ENCODE results near the gene TBX5. TPM values are rescaled to one million over a fixed set of nuclear protein-coding genes. Genes with fewer than 3 reads are reported as not detected.
A peak's percentile ranks its signal among the peaks of the same experiment; 100 is the strongest.
"Not testable (repeated sequence)": the region's sequence is repeated elsewhere in the genome, so short reads cannot be mapped to it uniquely, and the experiment has no call there.

TBX5 gene
- total RNA-seq, 1 donor from 2014 or later = 73.5 TPM

- peak; percentile 20 for ATAC-seq
- intact Hi-C loops (cut with micrococcal nuclease) = no loop called here
- DNase-seq = no peak
Measured at GRCh38 chr12:114396153-114396868, 9.6 kb downstream of the TBX5 start.

DNA sequence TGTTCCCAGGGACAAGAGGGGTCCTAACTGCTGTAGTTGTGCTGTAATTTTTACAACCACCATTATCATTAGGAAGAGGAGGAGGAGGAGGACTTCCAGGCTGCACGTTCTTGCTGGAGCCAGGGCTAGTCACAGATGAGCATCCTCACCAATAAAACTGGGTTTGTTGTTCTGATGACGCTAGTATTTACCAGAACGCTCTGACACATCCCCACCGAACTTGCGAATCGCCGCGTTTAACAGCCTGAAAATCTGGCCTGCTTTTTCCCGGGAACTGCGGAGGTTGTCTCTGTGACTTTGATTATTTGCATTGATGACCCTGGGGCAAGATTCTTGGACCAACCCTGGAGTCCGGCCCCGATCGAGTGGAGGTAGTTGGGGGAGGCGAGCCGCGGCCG, 10.2 kb downstream of the TBX5 start:
- intact Hi-C loops (cut with micrococcal nuclease) = no loop called here
- DNase-seq (no peak), ATAC-seq (no peak)

GRCh38 chr12:114395233-114395632, 10.7 kb downstream of the TBX5 start:
- DNase-seq = no peak
- intact Hi-C loops (cut with micrococcal nuclease) = no loop called here
- no peak for ATAC-seq

DNA sequence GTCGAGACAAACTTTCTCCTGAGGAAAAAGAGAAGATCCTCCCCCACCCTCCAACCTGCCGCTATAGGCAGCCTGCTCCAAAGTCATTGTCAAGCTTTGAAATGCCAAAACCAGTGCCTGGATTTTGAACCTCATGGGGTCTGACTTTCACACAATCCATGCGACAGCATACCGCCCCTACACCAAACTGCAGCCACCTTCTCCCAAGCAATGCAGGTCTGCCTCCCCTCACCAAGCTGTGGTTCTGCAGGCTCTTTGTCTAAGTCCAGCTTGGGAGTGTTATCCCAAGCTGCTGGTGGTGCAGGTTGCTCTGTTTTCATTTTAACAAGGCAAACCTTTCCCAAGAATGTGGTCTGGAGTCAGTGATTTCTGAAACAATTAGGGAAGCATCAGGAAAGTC, 12.4 kb downstream of the TBX5 start:
- DNase-seq (no peak), ATAC-seq (no peak)
- intact Hi-C loops (cut with micrococcal nuclease) = no loop called here

DNA sequence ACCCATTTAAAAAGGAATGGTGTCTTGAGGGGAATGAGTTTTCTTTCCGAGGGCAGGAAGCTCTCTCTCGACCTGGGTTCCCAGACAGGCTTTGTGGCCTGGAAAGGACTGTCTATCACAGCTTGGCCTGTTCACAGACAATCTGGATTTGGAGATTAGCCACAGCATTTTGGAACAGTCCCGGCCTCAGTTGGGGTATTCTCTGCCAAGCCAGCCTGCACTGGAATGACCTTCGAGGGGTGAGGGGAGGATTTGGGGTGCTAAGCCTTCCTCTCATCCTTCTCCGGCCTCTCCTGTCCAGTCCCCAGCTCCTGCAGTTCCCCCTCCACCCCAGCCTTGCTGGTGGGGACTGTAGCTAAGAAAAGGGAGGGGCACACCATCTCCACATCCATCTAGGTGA, 13.0 kb downstream of the TBX5 start:
- ATAC-seq = peak; percentile 89
- intact Hi-C loops (cut with micrococcal nuclease) = no loop called here
- peak; percentile 44 for DNase-seq

DNA sequence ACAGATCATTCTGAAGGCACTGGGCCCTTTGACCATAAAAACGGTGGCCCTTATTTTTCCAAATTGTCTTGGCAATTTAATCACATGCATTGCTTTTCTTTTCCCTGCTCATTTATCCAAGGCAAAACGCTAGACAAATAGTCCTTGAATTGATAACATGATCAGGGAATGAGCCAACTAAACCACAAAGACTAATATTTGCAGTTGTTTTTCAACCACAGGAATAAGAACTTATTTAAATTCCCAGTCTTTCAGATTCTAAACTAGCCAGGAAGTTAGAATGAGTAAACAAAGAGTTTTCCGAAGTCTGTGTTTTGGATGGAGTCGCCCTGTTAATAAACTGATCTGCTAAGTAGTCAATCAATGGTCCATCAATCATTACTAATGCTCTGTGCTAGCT, 14.9 kb downstream of the TBX5 start:
- ATAC-seq (no peak), DNase-seq (no peak)
- intact Hi-C loops (cut with micrococcal nuclease) = no loop called here

DNA sequence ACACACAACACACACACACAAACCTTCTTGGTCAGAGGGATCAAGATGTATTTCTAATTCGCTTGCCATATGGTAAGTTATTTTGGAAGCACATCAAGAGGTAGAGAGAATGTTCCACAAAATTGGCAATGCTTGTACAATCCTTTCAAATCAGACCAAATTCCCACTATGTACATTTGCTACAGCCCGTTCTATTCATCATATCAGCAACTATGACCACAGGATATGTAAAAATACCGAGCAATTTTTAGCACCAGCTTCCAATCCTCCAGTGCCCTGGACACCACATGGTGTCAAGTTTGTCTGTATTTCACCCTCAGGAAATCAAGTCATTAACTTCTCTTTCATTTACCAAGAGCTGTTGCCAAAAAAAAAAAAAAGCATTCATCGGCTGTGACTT, 21.2 kb downstream of the TBX5 start:
- intact Hi-C loops (cut with micrococcal nuclease) = no loop called here
- ATAC-seq = peak; percentile 64
- DNase-seq = no peak

DNA sequence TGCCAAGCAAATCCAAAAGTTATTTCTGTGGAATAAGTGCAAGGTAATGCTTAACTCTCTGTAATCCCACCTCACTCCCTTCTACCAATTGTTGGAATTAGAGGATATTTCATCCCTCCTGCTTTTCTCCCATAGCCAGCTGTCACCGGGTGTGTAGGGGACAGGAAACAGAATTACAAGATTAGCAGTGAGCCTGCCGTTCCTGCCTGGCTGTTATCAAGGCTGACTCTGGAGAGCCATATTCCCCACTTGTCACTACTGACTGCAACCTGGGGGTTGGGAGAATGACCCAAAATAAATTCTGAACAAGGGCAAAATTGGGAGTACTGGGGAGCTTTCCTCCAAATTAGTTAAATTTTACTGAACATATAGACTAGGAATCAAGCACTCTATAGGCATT, 24.8 kb downstream of the TBX5 start:
- ATAC-seq (peak; percentile 90), DNase-seq (no peak)
- intact Hi-C loops (cut with micrococcal nuclease) = no loop called here

DNA sequence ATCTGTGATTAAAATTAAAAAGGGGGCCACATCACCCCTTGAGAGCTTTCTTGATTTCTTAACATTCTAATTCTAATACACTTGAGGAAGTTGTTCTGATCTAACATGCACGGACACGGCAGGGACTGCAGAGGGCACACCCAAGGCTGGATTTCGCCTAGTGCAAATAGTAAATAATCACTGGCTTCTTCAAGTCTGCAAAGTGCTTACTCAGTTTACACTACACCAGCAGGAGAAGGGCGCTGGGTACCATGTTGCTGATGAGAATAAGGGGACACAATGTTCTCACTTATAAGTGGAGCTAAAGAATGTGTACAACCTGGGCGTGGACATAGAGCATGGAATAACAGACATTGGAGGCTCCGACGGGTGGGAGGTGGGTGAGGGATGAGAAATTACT, 34.2 kb downstream of the TBX5 start:
- intact Hi-C loops (cut with micrococcal nuclease) = no loop called here
- ATAC-seq = peak; percentile 18
- DNase-seq = no peak

GRCh38 chr12:114371250-114371649, 34.7 kb downstream of the TBX5 start:
- no peak for DNase-seq
- intact Hi-C loops (cut with micrococcal nuclease) = no loop called here
- ATAC-seq = no peak

DNA sequence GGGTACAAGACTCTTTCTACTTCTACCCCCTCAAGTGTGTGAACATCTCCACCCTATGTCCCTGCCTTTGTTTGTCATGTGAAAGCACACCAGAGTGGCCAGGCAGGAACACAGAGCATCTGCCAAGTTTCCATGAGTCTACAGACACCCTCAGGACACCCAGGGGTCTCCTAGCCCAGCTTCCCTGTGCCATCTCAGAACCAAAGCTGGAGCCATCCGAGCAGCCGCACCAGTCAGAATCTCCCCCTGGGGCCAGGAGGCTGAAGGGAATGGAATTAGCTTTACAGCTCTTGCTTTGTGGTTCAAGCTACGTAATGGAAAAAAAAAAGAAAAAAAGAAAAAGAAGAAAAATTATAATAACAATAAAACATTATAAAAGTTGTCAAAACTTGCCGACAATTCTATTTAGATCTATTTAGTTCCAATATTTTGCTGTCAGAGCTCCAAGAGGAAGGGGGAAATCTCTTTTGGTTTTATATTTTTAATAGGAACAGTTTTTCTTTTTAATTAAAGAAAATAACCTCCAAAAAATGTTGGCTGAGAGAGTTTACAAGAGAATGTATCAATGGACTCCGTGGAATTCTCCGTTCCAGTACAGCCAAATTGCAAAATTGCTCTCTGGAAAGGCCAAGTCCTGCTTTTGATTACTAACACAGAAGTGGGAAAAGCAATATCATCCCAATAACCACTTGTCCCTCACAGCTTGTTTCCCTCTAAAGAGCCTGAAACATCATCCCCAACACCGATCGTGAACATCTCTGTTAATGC, 37.1 kb downstream of the TBX5 start:
- DNase-seq = peak; percentile 41
- intact Hi-C loops (cut with micrococcal nuclease) = no loop called here
- ATAC-seq = peak; percentile 73

DNA sequence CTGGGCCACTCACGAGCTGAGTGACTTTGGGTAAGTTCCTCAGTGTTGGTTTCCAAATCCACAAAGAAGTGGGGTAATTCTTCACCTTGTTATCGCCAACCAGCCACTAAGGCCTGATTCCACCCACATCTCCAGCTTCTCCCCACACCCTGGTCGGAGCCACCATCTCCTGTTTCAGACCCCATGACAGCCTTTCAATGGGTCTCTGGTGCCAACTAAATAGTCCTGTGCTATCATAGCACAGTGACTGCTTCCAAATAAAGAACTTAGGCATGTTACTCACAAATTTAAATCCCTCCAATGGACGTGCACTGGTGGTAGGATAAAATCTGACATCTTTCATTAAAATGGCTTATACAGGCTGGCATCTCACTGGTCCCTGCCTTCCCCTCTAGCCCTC, 44.0 kb downstream of the TBX5 start:
- ATAC-seq (peak; percentile 75), DNase-seq (no peak)
- intact Hi-C loops (cut with micrococcal nuclease) = no loop called here

DNA sequence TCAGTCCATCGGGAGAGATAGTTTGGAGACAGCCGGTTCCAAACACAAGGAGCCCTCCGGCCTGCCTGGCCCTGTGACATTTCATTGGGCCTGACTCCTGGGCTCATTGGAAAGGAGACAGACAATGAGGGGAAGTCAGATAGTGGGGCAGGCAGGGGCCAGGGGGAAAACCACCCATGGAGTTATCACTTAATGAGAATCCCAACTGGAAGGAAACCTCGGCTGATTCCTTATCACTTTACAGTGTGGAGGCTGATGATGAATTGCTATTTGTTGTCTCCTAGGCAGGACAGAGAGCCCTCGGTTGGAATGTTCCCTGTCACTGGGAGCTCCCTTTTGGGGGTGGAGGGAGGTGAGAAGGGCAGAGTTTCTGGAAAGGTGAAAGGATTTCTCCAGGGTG, 44.4 kb downstream of the TBX5 start:
- intact Hi-C loops (cut with micrococcal nuclease) = no loop called here
- peak; percentile 59 for ATAC-seq

DNA sequence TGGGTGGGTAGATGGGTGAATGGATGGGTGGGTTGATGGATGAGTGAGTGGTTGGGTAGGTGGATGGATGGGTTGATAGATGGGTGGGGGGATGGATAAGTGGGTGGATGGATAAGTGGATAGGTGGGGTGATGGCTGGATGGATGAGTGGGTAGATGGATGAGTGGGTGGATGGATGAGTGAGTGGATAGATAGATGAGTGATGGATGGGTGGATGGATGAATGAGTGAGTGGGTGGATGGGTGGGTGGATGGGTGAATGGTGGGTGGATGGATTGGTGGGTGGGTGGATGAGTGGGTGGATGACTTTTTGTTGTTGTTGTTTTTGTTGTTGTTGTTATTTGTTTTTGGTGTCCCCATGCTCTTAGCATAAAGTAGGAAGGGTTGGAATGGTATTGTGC, 45.5 kb downstream of the TBX5 start:
- no peak for DNase-seq
- intact Hi-C loops (cut with micrococcal nuclease) = no loop called here
- no peak for ATAC-seq

More for the DNA sequence above, 44.4 kb downstream of the TBX5 start:
- DNase-seq = no peak

DNA sequence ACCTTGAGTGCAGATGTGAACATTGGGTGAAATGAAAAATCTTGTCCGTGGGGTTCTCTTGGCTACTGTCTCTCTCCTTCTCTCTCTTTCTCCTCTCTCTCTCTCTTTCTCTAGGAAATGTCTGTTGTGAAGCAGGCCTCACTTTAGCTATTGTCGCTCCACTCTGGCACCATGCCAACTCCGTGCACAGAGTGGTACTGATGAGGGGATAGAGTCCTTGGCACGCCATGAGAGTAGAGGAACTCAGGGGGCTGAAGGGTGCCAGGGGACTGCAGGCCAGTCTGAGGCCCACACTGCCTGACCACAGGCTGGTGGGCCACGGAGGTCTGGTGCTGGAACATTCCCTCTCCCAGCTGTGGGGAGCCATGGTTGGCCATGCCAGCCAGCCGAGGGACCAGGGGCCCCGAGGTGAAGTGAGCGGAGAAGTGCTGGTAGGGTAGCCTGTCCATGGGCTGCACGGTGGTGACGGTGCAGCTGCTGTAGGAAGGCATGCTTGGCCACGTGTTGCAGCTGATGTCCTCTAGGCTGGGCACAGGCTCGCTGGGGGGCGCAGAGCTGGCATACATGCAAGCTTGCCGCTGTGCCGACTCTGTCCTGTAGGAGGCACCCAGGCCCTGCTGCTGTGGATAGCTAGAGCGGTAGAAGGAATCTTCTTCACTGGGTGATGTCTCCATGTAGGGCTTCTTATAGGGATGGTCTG, 50.4 kb downstream of the TBX5 start:
- peak; percentile 85 for ATAC-seq
- peak; percentile 66 for DNase-seq
- intact Hi-C loops (cut with micrococcal nuclease) = no loop called here

GRCh38 chr12:114349239-114349638, 56.7 kb downstream of the TBX5 start:
- DNase-seq; ATAC-seq; intact Hi-C loops (cut with micrococcal nuclease): not testable (repeated sequence)

GRCh38 chr12:114347861-114348260, 58.1 kb downstream of the TBX5 start:
- DNase-seq (no peak), ATAC-seq (no peak)
- intact Hi-C loops (cut with micrococcal nuclease) = no loop called here

GRCh38 chr12:114344831-114345230, 61.1 kb downstream of the TBX5 start:
- intact Hi-C loops (cut with micrococcal nuclease) = no loop called here
- ATAC-seq (no peak), DNase-seq (no peak)

- intact Hi-C loops (cut with micrococcal nuclease) = no loop called here
- ATAC-seq = no peak
Measured at GRCh38 chr12:114344303-114344663, 61.7 kb downstream of the TBX5 start.

DNA sequence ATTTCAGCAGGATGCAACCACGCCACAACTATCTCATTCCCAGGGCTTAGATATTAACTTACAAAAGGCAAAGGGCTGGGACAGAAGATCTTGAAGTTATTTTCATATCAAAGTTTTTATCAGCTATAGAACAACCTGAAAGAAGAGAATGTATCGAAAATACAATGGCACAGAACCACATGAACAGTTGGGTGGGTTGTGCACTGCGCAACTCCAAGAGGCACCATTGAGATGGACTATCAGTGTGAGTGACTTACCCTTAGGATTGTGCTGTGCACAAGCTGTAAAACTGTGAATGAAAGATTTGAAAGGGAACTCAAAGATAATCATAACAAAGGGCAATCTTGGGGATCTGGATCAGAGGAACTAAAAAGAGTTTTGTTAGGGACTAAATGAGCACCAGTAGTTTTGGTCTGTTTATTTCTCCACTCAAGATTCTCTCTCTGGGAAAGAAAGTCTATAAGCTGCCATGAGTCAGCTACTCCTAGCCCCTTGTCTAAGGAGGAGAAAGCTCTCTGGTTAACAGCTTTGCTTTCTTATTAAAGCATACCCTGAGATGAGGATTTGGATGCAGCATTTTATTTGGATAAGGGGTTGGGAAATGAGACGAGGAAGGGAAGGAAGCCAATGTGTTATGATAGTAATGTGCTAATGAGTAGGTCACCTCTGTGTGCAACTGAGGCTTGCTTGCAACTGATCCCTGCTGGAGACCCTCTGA, 62.2 kb downstream of the TBX5 start:
- DNase-seq = no peak
- intact Hi-C loops (cut with micrococcal nuclease) = no loop called here
- no peak for ATAC-seq

More at GRCh38 chr12:114344303-114344663, 61.7 kb downstream of the TBX5 start:
- no peak for DNase-seq

All from left ventricle myocardium superior (tissue), 1 donor.